GM12878 (cell line): Measurements from ENCODE around the gene PYGB. TPM values are rescaled to one million over a fixed set of nuclear protein-coding genes. Genes with fewer than 3 reads are reported as not detected.

Experiments used
- ATF7 ChIP-seq: fragments of 450-650 bp; IDR thresholded peaks from 2 replicates; pipeline ENCODE4 v1.6.1; 2016; ENCODE audit warnings: low read depth, mild to moderate bottlenecking
- CREM ChIP-seq: IDR thresholded peaks from 2 replicates; pipeline ENCODE4 v1.6.1; 2014; ENCODE audit warnings: antibody characterized with exemption, low read depth
- CTCF ChIP-seq, 3 experiments: IDR thresholded peaks in 2 of 3; conservative IDR thresholded peaks in 1 of 3; 2 replicates each; pipeline ENCODE4 v1.5.1; 2011; ENCODE audit warnings: low read depth in 3 of 3, low read length in 3 of 3, mild to moderate bottlenecking in 3 of 3, control low read depth in 2 of 3, moderate library complexity in 2 of 3, inconsistent platforms in 1 of 3, mixed read lengths in 1 of 3; ENCODE audit not compliant: control insufficient read depth in 2 of 3, insufficient read depth in 1 of 3; ENCODE audit errors: extremely low read depth in 1 of 3
- GATAD2B ChIP-seq: fragments of 450-650 bp; conservative IDR thresholded peaks from 2 replicates; pipeline ENCODE4 v1.6.1; 2017; ENCODE audit warnings: low read depth, mild to moderate bottlenecking, moderate library complexity
- HDGF ChIP-seq: fragments of 450-650 bp; IDR thresholded peaks from 2 replicates; pipeline ENCODE4 v1.6.1; 2016; ENCODE audit warnings: antibody characterized with exemption
- IKZF2 ChIP-seq, 2 experiments: fragments of 450-650 bp; IDR thresholded peaks; 2 replicates each; pipeline ENCODE4 v1.6.1; 2017; ENCODE audit warnings: mild to moderate bottlenecking in 2 of 2, moderate library complexity in 2 of 2
- IRF4 ChIP-seq: IDR thresholded peaks from 2 replicates; pipeline ENCODE4 v1.6.1; 2011; ENCODE audit warnings: low read depth, low read length
- MTA2 ChIP-seq: fragments of 450-650 bp; IDR thresholded peaks from 2 replicates; pipeline ENCODE4 v1.6.1; 2016; ENCODE audit warnings: low read depth, mild to moderate bottlenecking, moderate library complexity
- PAX5 ChIP-seq: IDR thresholded peaks from 2 replicates; pipeline ENCODE4 v1.6.1; 2011; ENCODE audit warnings: low read depth, low read length, borderline replicate concordance
- PKNOX1 ChIP-seq: fragments of 450-650 bp; IDR thresholded peaks from 2 replicates; pipeline ENCODE4 v1.6.1; 2016; ENCODE audit warnings: mild to moderate bottlenecking
- POLR2A ChIP-seq: IDR thresholded peaks from 2 replicates; pipeline ENCODE4 v1.6.1; 2011; ENCODE audit warnings: low read depth, mild to moderate bottlenecking, low read length
- POU2F2 ChIP-seq: IDR thresholded peaks from 3 replicates; pipeline ENCODE4 v1.6.1; 2011; ENCODE audit warnings: low read depth, mild to moderate bottlenecking, low read length, borderline replicate concordance
- RELB ChIP-seq: fragments of 450-650 bp; IDR thresholded peaks from 2 replicates; pipeline ENCODE4 v1.6.1; 2017; ENCODE audit warnings: low read depth, mild to moderate bottlenecking, moderate library complexity
- SMAD5 ChIP-seq: IDR thresholded peaks from 2 replicates; pipeline ENCODE4 v1.6.1; 2016; ENCODE audit warnings: antibody characterized with exemption, low read depth
- SMARCA5 ChIP-seq: fragments of 450-650 bp; IDR thresholded peaks from 2 replicates; pipeline ENCODE4 v1.6.1; 2017; ENCODE audit warnings: mild to moderate bottlenecking
- SMC3 ChIP-seq: IDR thresholded peaks from 2 replicates; pipeline ENCODE4 v1.6.1; 2011; ENCODE audit warnings: low read length, improper control_type of control experiment, borderline replicate concordance
- SREBF1 ChIP-seq: IDR thresholded peaks from 2 replicates; pipeline ENCODE4 v1.6.1; 2012; ENCODE audit warnings: mild to moderate bottlenecking, low read length
- SUPT20H ChIP-seq: IDR thresholded peaks from 2 replicates; pipeline ENCODE4 v1.6.1; 2011; ENCODE audit warnings: low read depth, mild to moderate bottlenecking, low read length, moderate library complexity, borderline replicate concordance; ENCODE audit not compliant: control insufficient read depth
- TCF3 ChIP-seq: IDR thresholded peaks from 2 replicates; pipeline ENCODE4 v1.6.1; 2012; ENCODE audit warnings: low read depth, mild to moderate bottlenecking, low read length, borderline replicate concordance; ENCODE audit not compliant: insufficient read depth
- polyA plus RNA-seq, 11 experiments: library from polyadenylated mRNA; depleted of rRNA in 4 of 11; unstranded in 6 of 11; stranded (reverse) in 5 of 11; fragments of >200 nt; fragmentation: Nextera tagmentation in 4 of 11; fragmentation: Illumina TruSeq in 1 of 11; extraction: Ambion mirVana in 4 of 11; extraction: Trizol in 1 of 11; gene quantifications; 1 replicate in 1 of 11; 2 replicates in 10 of 11; pipeline versions ENCODE4 v1.2.1 to v1.2.3, GENCODE V29; 2011 to 2016; ENCODE audit warnings: inconsistent platforms in 2 of 11, missing spikeins in 2 of 11, low read depth in 1 of 11
- total RNA-seq, 4 experiments: library from RNA; depleted of rRNA in 3 of 4; stranded (reverse); fragments of >200 nt in 3 of 4; fragmentation: Illumina TruSeq in 1 of 4; extraction: Trizol in 1 of 4; gene quantifications; 2 replicates each; pipeline versions ENCODE4 v1.2.1 to v1.2.3, GENCODE V29; 2013 to 2021
- TF ChIP-seq, protein P1 (sequence below): fragments of 150-350 bp; IDR thresholded peaks from 2 replicates; pipeline ENCODE4 v1.6.1; 2014; ENCODE audit warnings: mild to moderate bottlenecking, low read depth, low read length
- TF ChIP-seq, protein P2 (sequence below): fragments of 450-650 bp; IDR thresholded peaks from 2 replicates; pipeline ENCODE4 v1.6.1; 2016; ENCODE audit warnings: mild to moderate bottlenecking
- TF ChIP-seq, protein P3 (sequence below): IDR thresholded peaks from 2 replicates; pipeline ENCODE4 v1.6.1; 2012; ENCODE audit warnings: low read length, inconsistent platforms

The PYGB gene
- total and polyA plus RNA-seq, 10 of the 15 experiments (the other 5 are each of a cell fraction or from before 2014, with no cell fraction given): 0.34 to 33.5 (median 21.8) TPM

GRCh38 chr20:25310268-25310920 is 62.5 kb downstream of the PYGB start (continued):
- peak; percentile 64; the same call in 1 of the 2 replicates for TF ChIP-seq RELB
- TF ChIP-seq HDGF: peak; percentile 99
- TF ChIP-seq TCF3: no peak
- TF ChIP-seq, protein P1, sequence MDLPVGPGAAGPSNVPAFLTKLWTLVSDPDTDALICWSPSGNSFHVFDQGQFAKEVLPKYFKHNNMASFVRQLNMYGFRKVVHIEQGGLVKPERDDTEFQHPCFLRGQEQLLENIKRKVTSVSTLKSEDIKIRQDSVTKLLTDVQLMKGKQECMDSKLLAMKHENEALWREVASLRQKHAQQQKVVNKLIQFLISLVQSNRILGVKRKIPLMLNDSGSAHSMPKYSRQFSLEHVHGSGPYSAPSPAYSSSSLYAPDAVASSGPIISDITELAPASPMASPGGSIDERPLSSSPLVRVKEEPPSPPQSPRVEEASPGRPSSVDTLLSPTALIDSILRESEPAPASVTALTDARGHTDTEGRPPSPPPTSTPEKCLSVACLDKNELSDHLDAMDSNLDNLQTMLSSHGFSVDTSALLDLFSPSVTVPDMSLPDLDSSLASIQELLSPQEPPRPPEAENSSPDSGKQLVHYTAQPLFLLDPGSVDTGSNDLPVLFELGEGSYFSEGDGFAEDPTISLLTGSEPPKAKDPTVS: no peak
- no peak for TF ChIP-seq IRF4
- TF ChIP-seq, protein P2, sequence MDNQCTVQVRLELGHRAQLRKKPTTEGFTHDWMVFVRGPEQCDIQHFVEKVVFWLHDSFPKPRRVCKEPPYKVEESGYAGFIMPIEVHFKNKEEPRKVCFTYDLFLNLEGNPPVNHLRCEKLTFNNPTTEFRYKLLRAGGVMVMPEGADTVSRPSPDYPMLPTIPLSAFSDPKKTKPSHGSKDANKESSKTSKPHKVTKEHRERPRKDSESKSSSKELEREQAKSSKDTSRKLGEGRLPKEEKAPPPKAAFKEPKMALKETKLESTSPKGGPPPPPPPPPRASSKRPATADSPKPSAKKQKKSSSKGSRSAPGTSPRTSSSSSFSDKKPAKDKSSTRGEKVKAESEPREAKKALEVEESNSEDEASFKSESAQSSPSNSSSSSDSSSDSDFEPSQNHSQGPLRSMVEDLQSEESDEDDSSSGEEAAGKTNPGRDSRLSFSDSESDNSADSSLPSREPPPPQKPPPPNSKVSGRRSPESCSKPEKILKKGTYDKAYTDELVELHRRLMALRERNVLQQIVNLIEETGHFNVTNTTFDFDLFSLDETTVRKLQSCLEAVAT: peak; percentile 81
- TF ChIP-seq, protein P3, sequence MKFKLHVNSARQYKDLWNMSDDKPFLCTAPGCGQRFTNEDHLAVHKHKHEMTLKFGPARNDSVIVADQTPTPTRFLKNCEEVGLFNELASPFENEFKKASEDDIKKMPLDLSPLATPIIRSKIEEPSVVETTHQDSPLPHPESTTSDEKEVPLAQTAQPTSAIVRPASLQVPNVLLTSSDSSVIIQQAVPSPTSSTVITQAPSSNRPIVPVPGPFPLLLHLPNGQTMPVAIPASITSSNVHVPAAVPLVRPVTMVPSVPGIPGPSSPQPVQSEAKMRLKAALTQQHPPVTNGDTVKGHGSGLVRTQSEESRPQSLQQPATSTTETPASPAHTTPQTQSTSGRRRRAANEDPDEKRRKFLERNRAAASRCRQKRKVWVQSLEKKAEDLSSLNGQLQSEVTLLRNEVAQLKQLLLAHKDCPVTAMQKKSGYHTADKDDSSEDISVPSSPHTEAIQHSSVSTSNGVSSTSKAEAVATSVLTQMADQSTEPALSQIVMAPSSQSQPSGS: 0 out of 2 replicates have a peak, but pooled peaks have one; percentile 13
- TF ChIP-seq GATAD2B: no peak
- TF ChIP-seq MTA2: peak; percentile 51
- TF ChIP-seq SMARCA5: peak; percentile 42; the same call in 1 of the 2 replicates
- TF ChIP-seq POLR2A: peak; percentile 40; the same call in 1 of the 2 replicates
- TF ChIP-seq SMAD5: no peak
- no peak for TF ChIP-seq SUPT20H
- TF ChIP-seq IKZF2 (IDR thresholded peaks at IDR 0.05): peak; percentile 67 to 72; a peak in 2 of 4 replicates
- TF ChIP-seq CREM: no peak
- TF ChIP-seq SREBF1: no peak
- TF ChIP-seq POU2F2: no peak
- TF ChIP-seq PAX5: no peak
- peak; percentile 70 for TF ChIP-seq ATF7
- TF ChIP-seq SMC3: peak; percentile 66
- peak; percentile 75 to 96 (median 84) for TF ChIP-seq CTCF (IDR thresholded peaks at IDR 0.05 in 2 of 3, conservative IDR thresholded peaks at IDR 0.05 in 1 of 3; ENCODE audit: control insufficient read depth in 2 of 3, extremely low read depth in 1 of 3, insufficient read depth in 1 of 3, low read depth in 3 of 3, low read length in 3 of 3)
- TF ChIP-seq PKNOX1: peak; percentile 64
